Measurements from ENCODE around the gene ARFGAP1. TPM values are rescaled to one million over a fixed set of nuclear protein-coding genes. Genes with fewer than 3 reads are reported as not detected.
A peak's percentile ranks its signal among the peaks of the same experiment; 100 is the strongest.

The ARFGAP1 gene
- total and polyA plus RNA-seq, 2 experiments from 2014 or later, result 41.5 to 95.5 TPM

GRCh38 chr20:63223826-63224207 is 48.8 kb upstream of the ARFGAP1 start (continued):
- TF ChIP-seq CTCF (conservative IDR thresholded peaks at IDR 0.05; ENCODE audit: low read depth in 2 of 2), result no peak
- TF ChIP-seq JUNB (IDR thresholded peaks at IDR 0.05; ENCODE audit: unreplicated experiment), result no peak
- TF ChIP-seq EZH2 (IDR thresholded peaks at IDR 0.05; ENCODE audit: low read depth, unreplicated experiment), result no peak
- no peak for TF ChIP-seq ZNF331 (CRISPR knock-in tag; IDR thresholded peaks at IDR 0.05; ENCODE audit: low read depth)
- TF ChIP-seq POLR2AphosphoS5 (IDR thresholded peaks at IDR 0.05; ENCODE audit: low read depth), result no peak

- Histone ChIP-seq H2AFZ (no peak overlapping the region), H3K4me2 (no peak overlapping the region), H3K9me2 (ENCODE audit: insufficient read depth) (no peaks in the 10 kb centered on the region), H3K79me2 (replicated peaks; ENCODE audit: insufficient read depth) (no peaks in the 10 kb centered on the region), H3K27ac (ENCODE audit: low read depth) (no peak overlapping the region), H3K36me3 (ENCODE audit: insufficient read depth) (no peaks in the 10 kb centered on the region), H3K27me3 (ENCODE audit: insufficient read depth) (no peaks in the 10 kb centered on the region), H4K20me1 (replicated peaks; ENCODE audit: insufficient read depth) (no peaks in the 10 kb centered on the region), H3K4me1 (ENCODE audit: insufficient read depth) (peaks cover 14% of the 10 kb centered on the region; the same call in 1 of the 2 replicates), H3F3A (replicated peaks; ENCODE audit: low read depth) (no peaks in the 10 kb centered on the region; the same call in 1 of the 2 replicates), H3K4me3 (no peak overlapping the region)
- ATAC-seq (peak; percentile 49), DNase-seq (ENCODE audit: low spot score) (no peak)
- H3K9me3 Mint-ChIP-seq, result no peaks in the 10 kb centered on the region
- H3K27me3 Mint-ChIP-seq (ENCODE audit: insufficient read depth, low read depth, poor library complexity), result peaks cover 20% of the 10 kb centered on the region
- no peak overlapping the region for H3K4me3 Mint-ChIP-seq
- TF ChIP-seq ZNF114 (CRISPR knock-in tag; IDR thresholded peaks at IDR 0.05) (no peak), CTCF (conservative IDR thresholded peaks at IDR 0.05; ENCODE audit: low read depth in 2 of 2) (peak in 1 of 2 experiments; percentile 9; a peak in 1 of 4 replicates)
- H3K4me1 Mint-ChIP-seq, result peaks cover 36% of the 10 kb centered on the region
- H3K27ac Mint-ChIP-seq, result no peak overlapping the region
- no peaks in the 10 kb centered on the region for H3K36me3 Mint-ChIP-seq (ENCODE audit: low read depth)
Measured at GRCh38 chr20:63224412-63225081, 48.1 kb upstream of the ARFGAP1 start.

GRCh38 chr20:63225082-63225454 is 47.5 kb upstream of the ARFGAP1 start:
- Histone ChIP-seq H4K20me1 (replicated peaks; ENCODE audit: insufficient read depth) (no peaks in the 10 kb centered on the region), H3K4me2 (no peak overlapping the region), H2AFZ (no peak overlapping the region), H3K27me3 (ENCODE audit: insufficient read depth) (no peaks in the 10 kb centered on the region), H3K27ac (ENCODE audit: low read depth) (no peak overlapping the region), H3K9me2 (ENCODE audit: insufficient read depth) (no peaks in the 10 kb centered on the region), H3F3A (replicated peaks; ENCODE audit: low read depth) (peaks cover 2% of the 10 kb centered on the region; the same call in 1 of the 2 replicates), H3K36me3 (ENCODE audit: insufficient read depth) (no peaks in the 10 kb centered on the region), H3K4me3 (no peak overlapping the region), H3K79me2 (replicated peaks; ENCODE audit: insufficient read depth) (no peaks in the 10 kb centered on the region), H3K4me1 (ENCODE audit: insufficient read depth) (peaks cover 19% of the 10 kb centered on the region)
- TF ChIP-seq JUNB (IDR thresholded peaks at IDR 0.05; ENCODE audit: unreplicated experiment) (no peak), CTCF (conservative IDR thresholded peaks at IDR 0.05; ENCODE audit: low read depth in 2 of 2) (no peak), ZNF114 (CRISPR knock-in tag; IDR thresholded peaks at IDR 0.05) (no peak)
- no peak overlapping the region for H3K27ac Mint-ChIP-seq
- H3K36me3 Mint-ChIP-seq (ENCODE audit: low read depth), result no peaks in the 10 kb centered on the region
- peaks cover 23% of the 10 kb centered on the region for H3K27me3 Mint-ChIP-seq (ENCODE audit: insufficient read depth, low read depth, poor library complexity)
- ATAC-seq, result no peak
- H3K4me1 Mint-ChIP-seq, result peaks cover 41% of the 10 kb centered on the region
- H3K9me3 Mint-ChIP-seq, result no peaks in the 10 kb centered on the region
- no peak for DNase-seq (ENCODE audit: low spot score)
- H3K4me3 Mint-ChIP-seq, result no peak overlapping the region
